Hypothalamus (tissue), 51 donors: ENCODE measurements around the gene CHRNA7.
A peak's percentile ranks its signal among the peaks of the same experiment; 100 is the strongest.

Experiments
- DNase-seq, 51 donors: peaks; one replicate each; lab custom pipeline; 2025; lab: John Stamatoyannopoulos, UW

CHRNA7 gene

GRCh38 chr15:32060706-32061105, 30.4 kb downstream of the CHRNA7 start:
- no peak for DNase-seq

DNA sequence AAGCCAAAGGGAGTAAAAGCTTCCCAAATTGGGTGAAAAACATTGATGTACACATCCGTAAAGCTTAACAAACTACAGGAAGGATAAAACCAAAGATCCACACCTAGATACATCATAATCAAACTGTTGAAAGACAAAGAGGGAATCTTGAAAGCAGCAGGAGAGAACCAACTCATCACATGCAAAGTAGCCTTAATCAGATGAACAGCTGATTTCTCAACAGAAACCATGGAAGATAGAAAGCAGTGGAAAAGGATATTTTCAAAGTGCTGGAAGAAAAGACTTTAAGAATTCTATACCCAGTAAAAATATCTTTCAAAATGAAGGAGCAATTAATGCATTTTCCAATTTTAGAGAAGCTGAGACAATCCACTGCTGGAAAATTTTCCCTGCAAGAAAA, 36.8 kb downstream of the CHRNA7 start:
- no peak for DNase-seq

DNA sequence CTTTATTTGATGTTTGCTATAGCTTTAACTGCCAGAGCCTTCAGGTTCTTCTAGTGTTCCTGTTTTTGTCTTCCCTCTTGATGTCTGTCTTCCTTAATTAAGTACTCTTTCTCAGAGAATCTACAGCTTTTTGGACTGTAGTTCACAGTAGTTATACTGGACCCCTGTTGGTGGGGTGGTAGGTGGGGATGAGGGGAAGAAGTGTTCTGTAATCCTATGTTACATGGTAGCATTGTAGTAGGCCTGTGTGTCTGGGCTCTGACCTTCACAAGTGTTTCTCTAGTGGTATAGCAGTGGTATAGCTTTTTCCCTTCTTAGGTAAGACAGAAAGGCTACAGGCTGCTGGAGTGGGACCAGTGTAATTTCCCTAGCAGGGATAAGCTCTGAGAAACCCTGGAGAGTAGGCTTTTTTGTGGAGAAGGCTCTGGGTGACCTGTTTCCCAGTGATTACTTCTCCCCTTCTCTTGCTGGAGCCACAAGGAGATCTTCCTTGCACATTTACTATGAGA, 59.6 kb downstream of the CHRNA7 start:
- DNase-seq = no peak

DNA sequence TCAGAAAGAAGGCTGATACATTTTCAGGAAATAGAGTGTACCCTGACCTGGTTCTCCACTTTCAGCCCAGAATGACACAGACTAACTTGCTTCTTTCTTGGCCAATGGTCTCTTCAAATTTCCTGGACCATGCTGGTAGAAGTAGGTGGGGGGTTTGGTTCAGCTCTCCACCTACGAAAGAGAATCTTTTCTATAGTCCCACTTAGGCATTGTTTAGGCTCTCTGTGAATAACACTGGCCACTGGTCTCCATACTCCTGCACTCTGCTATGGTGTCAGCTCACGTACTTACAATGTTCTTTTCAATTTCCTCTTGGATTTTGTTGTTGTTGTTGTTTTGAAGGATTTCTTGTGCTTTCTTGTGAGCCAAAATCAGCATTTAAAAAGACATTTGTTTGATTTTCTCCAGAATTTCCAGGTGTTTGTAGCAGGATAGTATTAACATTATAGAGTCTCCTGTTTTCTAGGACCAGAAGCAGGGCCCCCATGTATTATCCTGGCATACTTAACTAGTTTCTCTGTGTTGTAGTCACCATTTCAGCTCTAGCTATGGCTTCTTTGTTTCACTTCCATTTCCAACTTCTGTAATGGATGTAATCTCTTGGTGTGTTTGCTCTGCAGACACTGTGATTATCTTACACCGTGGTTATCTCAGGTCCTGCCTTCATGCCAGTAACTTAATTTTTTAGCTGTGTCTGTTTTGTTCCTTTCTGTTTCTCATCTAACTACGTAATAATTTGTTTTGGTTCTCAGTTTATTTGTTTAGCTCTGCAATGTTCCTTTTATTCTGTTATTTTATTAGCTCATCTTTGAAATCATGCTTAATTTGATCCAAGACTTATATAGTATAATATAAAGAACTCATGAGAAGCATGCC, 61.4 kb downstream of the CHRNA7 start:
- DNase-seq = no peak

GRCh38 chr15:32096213-32096612, 65.9 kb downstream of the CHRNA7 start:
- no peak for DNase-seq

DNA sequence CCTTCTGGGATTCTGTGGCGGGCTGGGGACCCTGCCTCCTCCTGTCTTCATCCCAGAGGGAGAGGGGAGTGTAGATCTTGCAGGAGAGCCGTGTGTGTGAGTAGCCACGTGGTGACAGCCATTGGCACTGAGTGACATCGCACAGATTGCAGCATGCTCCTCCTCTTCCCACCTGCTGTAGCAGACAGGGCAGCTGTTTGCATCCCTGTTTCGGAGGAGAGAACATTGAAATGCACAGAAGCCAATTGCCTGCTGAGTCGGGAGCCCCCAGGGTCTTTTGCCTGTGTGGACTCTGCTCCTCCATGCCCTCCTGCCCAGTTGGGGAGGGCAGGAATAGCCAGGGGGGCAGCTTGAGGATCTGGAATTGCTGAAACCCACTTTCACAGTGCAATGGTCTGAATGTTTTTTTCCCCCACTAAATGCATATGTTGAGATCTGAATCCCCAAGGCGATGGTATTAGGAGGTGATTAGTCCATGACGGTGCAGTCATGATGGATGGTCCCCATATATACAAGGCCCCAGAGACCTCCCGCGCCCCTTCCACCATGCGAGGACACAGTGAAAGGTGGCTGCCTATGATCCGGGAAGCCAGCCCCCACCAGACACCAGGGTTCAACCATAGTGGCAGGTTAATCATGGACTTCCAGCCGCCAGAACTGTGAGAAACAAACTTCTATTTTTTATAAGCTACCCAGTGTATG, 66.8 kb downstream of the CHRNA7 start:
- no peak for DNase-seq

GRCh38 chr15:32098033-32098432, 67.7 kb downstream of the CHRNA7 start:
- no peak for DNase-seq

GRCh38 chr15:32099097-32099785, 68.9 kb downstream of the CHRNA7 start:
- no peak for DNase-seq

- no peak for DNase-seq
Observed at GRCh38 chr15:32099956-32100684, 69.8 kb downstream of the CHRNA7 start.

- no peak for DNase-seq
Observed at GRCh38 chr15:32104061-32104995, 74.0 kb downstream of the CHRNA7 start.

DNA sequence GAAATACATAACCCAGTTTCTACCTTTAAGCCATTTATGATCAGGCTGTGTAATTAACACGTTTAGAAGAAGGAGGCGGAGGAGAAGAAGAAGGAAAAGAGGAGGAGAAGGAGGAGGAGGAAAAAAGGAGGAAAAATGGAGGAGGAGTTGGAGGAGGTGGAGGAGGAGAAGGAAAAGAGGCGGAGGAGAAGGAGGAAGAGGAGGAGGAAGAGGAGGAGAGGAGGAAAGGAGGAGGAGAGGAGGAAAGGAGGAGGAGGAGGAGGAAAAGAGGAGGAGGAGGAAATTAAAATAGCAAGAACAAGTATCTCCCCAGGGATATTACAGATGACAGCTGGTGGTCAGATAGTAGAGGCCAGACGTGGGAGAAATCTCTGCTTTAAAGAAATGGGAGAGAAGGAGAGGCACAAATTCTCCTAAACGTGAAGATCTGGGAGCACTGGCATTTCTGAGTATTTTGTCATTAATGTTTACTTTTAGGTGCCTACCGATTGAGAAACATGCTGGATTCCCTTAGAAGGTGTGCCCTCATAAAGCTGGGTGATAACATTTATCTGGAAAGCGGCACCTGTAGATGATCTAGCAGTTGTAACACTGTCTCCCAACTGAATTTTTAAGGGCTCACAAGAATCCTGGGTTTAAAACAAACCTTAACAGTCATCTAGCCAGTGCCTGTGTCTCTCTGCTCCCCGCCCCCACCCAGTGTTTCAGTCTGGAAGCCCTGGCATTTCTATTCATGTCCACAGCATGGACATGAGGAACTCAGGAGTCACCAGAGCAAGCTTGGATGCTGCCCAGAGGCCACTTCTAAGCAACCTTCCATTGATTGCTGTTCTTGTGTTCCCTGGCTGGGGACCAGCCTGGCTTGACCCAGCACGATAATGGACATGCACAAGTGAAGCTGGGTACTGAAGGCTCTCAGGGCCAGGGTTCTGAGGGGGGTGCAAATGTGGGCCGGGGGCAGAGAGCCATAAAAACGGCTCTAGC, 75.2 kb downstream of the CHRNA7 start:
- peak in 3 of 51 donors; percentile 4 to 8 (median 6) for DNase-seq

DNA sequence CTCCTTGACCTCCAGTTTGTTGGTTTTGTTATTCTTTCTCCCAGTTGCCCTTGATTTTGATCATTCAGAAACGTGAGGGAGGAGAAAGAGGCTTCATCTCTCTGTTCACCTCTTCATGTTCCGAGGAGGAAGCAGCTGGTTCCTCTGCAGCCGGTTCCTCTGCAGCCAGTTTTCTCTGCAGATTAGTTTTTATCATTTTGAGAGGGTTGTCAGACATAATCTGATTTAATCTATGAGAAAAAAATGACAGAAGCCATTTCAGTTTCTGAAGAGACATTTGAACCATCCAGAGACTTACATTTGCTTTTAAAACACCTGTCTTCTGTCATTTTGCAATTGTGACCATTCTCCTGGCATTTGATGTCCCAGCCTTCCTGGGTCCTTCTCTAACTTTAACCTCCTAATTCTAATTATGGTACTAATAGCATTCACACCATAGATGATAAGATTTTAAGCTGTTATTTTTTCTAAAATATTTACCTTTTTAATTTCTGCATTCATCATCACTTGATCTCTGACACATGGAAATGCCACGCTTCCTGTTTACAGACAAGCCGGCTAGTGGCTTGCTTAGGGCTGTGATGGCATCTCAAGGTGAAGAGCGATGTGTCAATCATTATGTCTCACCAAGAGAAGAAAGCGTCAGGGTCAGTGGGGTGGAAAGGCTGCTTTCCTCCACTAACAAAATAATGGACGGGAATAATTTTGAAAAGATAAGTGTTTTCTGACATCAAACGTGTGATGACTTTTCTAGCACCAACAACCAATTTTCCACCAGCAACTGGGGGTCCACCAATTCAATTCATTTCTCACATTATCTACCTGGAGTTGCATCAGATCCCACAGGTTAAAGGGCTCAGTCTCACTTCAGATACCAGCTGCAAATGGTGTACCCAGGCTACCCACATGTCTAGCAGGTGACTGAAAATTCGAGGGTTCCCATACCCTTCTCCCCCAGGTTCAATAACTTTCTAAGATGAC, 76.4 kb downstream of the CHRNA7 start:
- no peak for DNase-seq

DNA sequence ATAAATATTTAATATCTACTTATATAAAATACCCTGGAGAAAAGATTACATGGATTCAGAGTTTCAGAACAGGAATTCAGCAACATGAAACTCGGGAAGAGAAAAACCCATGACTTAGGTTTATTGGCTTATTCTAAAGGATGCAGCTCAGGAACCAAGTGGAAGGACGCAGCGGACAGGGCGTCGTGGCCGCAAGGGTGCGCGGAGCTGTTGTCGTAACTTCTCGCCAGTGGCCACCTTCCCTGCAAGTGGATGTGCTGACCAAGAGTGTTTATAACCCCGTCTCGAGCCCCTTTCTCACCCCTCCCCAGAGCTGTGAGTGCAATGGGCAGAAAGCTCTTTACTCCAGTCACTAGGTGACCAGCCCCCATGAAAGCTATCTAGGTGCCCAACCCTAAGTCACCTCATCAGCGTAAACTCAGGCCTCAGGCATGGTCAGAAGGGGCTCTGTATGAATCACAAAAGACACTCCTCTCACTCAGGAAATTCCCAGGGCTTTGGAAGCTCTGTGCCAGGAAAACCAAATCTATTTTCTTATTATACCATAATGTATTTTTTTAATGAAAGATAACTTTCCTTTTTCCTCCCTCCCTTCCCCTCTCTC, 77.3 kb downstream of the CHRNA7 start:
- DNase-seq = no peak

DNA sequence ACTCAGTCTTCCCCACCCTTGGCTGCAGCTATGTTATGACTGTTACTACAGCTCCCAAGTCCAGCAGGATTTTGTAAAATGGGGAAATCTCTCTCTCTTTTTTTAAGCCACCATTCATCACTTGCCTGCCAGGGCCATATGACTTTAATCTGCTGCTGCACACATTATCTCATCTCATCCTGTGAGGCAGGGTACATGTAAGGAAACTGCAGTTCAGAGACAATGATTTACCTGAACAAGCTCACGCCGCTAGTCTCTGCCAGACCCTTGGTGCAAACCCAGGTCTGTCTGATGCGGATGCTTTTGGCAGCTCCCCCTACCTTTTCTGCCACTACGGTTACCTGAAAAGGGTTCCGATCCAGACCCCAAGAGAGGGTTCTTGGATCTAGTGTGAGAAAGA, 78.3 kb downstream of the CHRNA7 start:
- DNase-seq = no peak

DNA sequence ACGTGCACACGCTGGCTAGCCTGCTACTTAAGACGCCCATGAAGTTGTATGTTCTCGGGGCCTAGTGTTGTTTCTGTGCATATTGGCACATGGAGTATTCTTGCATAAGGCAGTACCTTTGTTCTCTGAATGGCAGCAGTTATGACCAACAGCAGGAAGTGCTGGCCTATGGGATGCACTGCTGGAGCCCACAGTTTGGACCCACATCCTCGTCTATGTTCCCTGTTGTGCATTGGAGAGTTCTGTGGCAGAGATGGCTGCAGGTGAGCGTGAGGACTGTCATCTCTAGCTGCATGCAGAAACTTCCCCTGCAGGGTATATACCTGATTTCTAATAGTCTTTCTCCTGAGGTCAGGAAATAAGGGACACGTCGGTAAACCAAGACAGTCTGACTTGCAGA, 81.8 kb downstream of the CHRNA7 start:
- DNase-seq = no peak

DNA sequence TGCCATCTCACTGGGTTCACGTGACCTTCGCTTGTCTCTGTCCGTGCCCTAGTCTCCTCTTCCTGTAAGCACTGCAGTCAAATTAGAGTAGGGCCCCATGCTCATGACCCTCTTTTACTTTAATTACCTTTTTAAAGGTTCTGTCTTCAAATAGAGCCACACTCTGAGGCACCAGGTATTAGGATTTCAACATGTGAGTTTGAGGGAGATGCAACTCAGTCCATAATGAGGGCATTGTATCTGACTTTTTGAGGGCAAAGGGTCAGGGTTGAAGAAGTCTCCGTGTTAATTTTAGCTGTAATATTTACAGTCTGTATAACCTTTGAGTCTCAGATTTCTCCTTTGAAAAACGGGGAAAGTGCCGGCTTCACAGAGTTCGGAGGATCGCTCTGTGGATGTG, 82.9 kb downstream of the CHRNA7 start:
- DNase-seq = no peak

DNA sequence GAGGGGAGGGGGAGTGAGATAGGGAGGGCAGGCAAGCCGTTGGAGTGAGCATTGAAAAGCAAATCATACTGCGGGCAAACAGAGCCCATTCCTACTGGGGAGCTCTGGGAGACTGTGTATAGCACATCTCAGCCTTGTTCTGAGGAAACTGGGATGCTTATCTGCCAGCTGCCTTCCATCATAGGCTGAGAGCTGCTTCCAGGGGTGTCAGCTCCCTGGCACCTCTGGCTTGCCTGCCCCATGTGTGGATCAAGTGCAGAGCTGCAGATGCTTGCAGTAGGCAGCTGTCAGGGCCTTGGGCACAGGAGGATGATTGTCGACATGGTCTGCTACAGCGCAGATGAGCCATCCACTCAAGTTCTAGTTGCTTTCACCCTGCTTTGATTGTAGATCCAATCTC, 86.8 kb downstream of the CHRNA7 start:
- DNase-seq = no peak
